Neutrophil (primary cell): ENCODE data around the gene UBE2D2.

Experiments
- H3K27ac ChIP-seq: fragments of 200-600 bp; sonication (generic); 2 replicates; pipeline ENCODE4 v1.5.1; 2016; ENCODE audit warnings: mild to moderate bottlenecking, moderate library complexity
- H3K27me3 ChIP-seq: fragments of 200-600 bp; sonication (generic); 2 replicates; pipeline ENCODE4 v1.6.0; 2016; ENCODE audit warnings: mild to moderate bottlenecking
- H3K36me3 ChIP-seq: fragments of 200-600 bp; sonication (generic); 2 replicates; pipeline ENCODE4 v1.5.1; 2017
- H3K4me1 ChIP-seq, 2 experiments: fragments of 200-600 bp in 1 of 2; sonication (generic) in 1 of 2; 1 replicate in 1 of 2; 2 replicates in 1 of 2; pipeline versions ENCODE4 v1.5.1 to v1.6.1; 2013 to 2016; ENCODE audit warnings: low read depth in 1 of 2, low read length in 1 of 2, mild to moderate bottlenecking in 1 of 2, moderate library complexity in 1 of 2; ENCODE audit not compliant: control insufficient read depth in 1 of 2, insufficient read depth in 1 of 2
- H3K4me3 ChIP-seq, 2 experiments: fragments of 200-600 bp in 1 of 2; sonication (generic) in 1 of 2; 1 replicate in 1 of 2; 2 replicates in 1 of 2; pipeline ENCODE4 v1.5.1; 2013 to 2016; ENCODE audit warnings: low read depth in 1 of 2, low read length in 1 of 2, mild to moderate bottlenecking in 1 of 2, moderate library complexity in 1 of 2
- H3K9me3 ChIP-seq: fragments of 200-600 bp; sonication (generic); 2 replicates; pipeline ENCODE4 v1.5.1; 2016
- TF ChIP-seq, protein P1 (sequence below): fragments of 200-600 bp; sonication (generic); IDR thresholded peaks from 2 replicates; pipeline ENCODE4 v1.5.1; 2016; ENCODE audit warnings: antibody characterized with exemption

Gene UBE2D2

DNA sequence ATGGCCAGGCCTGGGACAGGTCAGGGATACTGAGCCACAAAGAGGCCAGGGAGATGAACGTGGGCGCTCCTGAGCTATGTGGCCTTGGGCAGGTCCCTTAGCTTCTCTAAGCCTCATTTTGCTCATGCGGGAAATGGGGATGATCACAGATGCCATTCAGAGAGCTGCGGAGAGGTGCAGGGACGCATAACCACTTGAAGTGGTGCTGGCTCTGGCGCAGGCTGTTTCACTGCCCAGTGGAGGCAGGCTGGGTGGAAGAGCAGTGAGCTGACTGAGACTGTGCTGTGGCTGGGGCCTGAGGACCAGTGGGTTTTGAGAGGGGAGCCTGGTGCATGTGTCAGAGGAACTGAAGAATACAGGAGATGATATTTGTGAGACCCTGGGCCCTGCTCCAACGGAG is 105.4 kb downstream of the UBE2D2 start:
- Histone ChIP-seq H3K27me3 (peaks cover 92% of the 10 kb centered on the region), H3K9me3 (no peaks in the 10 kb centered on the region), H3K27ac (no peak overlapping the region), H3K4me3 (no peak overlapping the region), H3K4me1 (peaks cover 17 to 22% of the 10 kb centered on the region in 2 experiments), H3K36me3 (no peaks in the 10 kb centered on the region)
- TF ChIP-seq, protein P1, sequence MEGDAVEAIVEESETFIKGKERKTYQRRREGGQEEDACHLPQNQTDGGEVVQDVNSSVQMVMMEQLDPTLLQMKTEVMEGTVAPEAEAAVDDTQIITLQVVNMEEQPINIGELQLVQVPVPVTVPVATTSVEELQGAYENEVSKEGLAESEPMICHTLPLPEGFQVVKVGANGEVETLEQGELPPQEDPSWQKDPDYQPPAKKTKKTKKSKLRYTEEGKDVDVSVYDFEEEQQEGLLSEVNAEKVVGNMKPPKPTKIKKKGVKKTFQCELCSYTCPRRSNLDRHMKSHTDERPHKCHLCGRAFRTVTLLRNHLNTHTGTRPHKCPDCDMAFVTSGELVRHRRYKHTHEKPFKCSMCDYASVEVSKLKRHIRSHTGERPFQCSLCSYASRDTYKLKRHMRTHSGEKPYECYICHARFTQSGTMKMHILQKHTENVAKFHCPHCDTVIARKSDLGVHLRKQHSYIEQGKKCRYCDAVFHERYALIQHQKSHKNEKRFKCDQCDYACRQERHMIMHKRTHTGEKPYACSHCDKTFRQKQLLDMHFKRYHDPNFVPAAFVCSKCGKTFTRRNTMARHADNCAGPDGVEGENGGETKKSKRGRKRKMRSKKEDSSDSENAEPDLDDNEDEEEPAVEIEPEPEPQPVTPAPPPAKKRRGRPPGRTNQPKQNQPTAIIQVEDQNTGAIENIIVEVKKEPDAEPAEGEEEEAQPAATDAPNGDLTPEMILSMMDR, result no peak

GRCh38 chr5:139667001-139667729 is 106.0 kb downstream of the UBE2D2 start:
- Histone ChIP-seq H3K4me3 (no peak overlapping the region), H3K27me3 (peaks cover 92% of the 10 kb centered on the region), H3K4me1 (peaks cover 17 to 22% of the 10 kb centered on the region in 2 experiments), H3K27ac (no peak overlapping the region), H3K36me3 (no peaks in the 10 kb centered on the region), H3K9me3 (no peaks in the 10 kb centered on the region)
- TF ChIP-seq, protein P1, result no peak

GRCh38 chr5:139667730-139668063 is 106.6 kb downstream of the UBE2D2 start:
- peaks cover 17 to 22% of the 10 kb centered on the region in 2 experiments for H3K4me1 ChIP-seq
- peaks cover 92% of the 10 kb centered on the region for H3K27me3 ChIP-seq
- H3K36me3 ChIP-seq, result no peaks in the 10 kb centered on the region
- TF ChIP-seq, protein P1, result no peak
- H3K27ac ChIP-seq, result no peak overlapping the region
- H3K9me3 ChIP-seq, result no peaks in the 10 kb centered on the region
- H3K4me3 ChIP-seq, result peak overlapping the region in 1 of 2 experiments; percentile 53

DNA sequence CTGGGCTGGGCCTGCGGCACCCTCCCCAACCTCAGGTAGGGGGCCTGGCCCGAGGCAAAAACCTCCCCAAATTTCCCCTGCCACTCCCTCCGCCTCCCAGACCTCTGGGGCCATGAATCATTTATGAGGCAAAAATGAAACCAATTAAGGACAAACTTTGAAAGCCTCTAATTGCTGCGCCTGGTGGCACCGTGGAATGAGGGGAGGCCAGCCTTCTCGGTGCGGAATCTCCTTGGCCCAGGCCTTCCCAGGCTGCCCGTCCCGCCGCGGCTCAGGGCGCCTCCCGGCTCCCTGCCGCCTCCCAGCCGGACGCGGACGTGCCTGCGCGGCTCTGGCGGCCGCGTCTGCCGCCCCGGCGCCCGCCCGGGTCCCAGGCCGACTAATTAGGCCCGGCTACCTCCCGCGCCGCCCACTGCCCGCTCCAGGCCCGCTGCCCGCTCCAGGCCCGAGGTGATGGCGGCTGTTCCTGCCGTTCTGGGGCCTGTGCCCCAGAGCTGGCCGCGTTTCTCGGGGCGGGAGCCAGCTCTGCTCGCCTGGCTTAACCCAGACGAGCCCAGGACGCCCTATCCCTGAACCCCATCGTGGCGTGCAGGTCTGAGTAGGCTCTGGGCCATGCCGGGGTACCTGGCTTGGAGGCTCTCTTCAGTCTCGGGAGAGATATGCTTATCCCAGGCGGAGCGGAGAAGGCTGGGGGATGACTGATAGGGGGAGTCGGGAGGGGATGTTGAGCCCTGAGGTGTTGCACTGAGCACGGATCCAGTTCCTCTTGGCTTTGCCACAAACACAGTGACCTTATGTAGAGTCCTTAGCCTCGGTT is 107.1 kb downstream of the UBE2D2 start:
- H3K27ac ChIP-seq, result no peak overlapping the region
- H3K36me3 ChIP-seq, result no peaks in the 10 kb centered on the region
- H3K4me1 ChIP-seq, result peaks cover 17 to 22% of the 10 kb centered on the region in 2 experiments
- H3K4me3 ChIP-seq, result peak overlapping the region; percentile 34 to 53
- peaks cover 89% of the 10 kb centered on the region for H3K27me3 ChIP-seq
- TF ChIP-seq, protein P1, result no peak
- H3K9me3 ChIP-seq, result no peaks in the 10 kb centered on the region

GRCh38 chr5:139668924-139669661 is 108.0 kb downstream of the UBE2D2 start:
- no peak overlapping the region for H3K27ac ChIP-seq
- H3K4me3 ChIP-seq, result no peak overlapping the region
- no peaks in the 10 kb centered on the region for H3K9me3 ChIP-seq
- no peaks in the 10 kb centered on the region for H3K36me3 ChIP-seq
- peaks cover 14 to 19% of the 10 kb centered on the region in 2 experiments for H3K4me1 ChIP-seq
- TF ChIP-seq, protein P1, result no peak
- H3K27me3 ChIP-seq, result peaks cover 87% of the 10 kb centered on the region
